Measurements from ENCODE around the gene ARTN.

DNA sequence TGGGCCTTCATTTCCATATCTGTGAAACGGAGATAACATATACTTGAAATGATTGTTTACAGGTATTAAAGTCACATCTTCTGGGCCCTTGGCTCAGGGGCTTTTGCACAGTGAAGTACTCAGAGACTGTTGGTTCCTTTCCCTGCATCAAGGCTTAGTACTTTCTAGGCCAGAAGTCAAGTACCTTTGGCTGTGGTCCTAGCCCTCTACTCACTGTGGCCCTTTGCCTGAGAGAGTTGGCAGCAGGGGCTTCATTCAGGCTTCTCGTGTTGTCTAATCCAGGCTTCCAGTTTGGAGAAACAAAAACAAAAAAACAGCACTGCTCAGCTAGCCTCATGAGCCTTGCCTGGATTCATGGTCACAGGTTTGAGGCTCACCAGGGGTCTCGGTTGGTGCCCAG is 28.1 kb downstream of the ARTN start:
- TF ChIP-seq CTCF (conservative IDR thresholded peaks at IDR 0.05) (no peak), EZH2 (IDR thresholded peaks at IDR 0.05; ENCODE audit: low read depth) (no peak)
